ENCODE measurements around the gene PRPH2.

PRPH2 gene, protein sequence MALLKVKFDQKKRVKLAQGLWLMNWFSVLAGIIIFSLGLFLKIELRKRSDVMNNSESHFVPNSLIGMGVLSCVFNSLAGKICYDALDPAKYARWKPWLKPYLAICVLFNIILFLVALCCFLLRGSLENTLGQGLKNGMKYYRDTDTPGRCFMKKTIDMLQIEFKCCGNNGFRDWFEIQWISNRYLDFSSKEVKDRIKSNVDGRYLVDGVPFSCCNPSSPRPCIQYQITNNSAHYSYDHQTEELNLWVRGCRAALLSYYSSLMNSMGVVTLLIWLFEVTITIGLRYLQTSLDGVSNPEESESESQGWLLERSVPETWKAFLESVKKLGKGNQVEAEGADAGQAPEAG

DNA sequence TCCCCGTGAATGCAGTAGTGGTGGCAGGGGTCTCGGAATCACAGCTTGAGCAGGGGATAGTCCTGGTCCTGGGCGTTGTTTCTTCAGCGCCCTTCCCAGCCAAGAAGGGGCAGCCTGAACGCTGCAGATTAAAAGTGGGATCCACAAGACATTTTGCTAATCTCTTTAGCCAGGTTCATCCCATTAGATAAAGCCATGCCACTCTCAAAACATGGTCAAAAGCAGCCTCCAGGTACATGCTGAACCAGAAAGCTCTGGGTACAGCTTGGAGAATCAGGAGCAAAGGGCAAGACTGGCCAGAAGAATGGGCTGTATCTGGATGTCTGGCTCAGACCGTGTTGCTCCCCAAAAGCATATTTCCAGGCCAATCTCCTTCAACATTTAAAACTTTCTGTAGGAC, at the start of gene PRPH2:
PRPH2 (minus strand) TSS at position 101 of the 400 bp plus-strand sequence. CDS start 263 bp downstream, outside the sequence.
- no peak for TF ChIP-seq POLR2A (IDR thresholded peaks at IDR 0.05; ENCODE audit: low read depth, low read length)
- FAIRE-seq (no peak), DNase-seq (ENCODE audit: insufficient read length, low spot score) (no peak)

DNA sequence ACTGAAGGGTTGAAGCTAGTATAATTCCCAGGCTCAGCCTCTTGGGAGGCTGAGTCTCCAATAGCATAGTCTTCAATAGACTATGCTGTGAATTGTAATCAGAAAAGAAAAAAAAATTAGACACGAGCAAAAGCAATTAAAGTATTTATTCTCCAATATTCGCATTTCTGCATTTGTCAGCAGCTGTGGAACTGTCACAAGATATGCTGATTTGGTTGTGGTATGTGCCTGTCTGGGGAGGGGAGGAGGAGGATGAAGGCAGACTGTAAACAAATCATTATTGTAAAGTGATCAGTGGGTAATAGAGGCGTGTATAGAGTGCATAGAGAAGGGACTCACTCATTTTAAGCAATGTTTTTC, 49.3 kb upstream of the PRPH2 start:
- DNase-seq (ENCODE audit: insufficient read length, low spot score) = no peak
- no peak for FAIRE-seq
- no peak for TF ChIP-seq POLR2A (IDR thresholded peaks at IDR 0.05; ENCODE audit: low read depth, low read length)

DNA sequence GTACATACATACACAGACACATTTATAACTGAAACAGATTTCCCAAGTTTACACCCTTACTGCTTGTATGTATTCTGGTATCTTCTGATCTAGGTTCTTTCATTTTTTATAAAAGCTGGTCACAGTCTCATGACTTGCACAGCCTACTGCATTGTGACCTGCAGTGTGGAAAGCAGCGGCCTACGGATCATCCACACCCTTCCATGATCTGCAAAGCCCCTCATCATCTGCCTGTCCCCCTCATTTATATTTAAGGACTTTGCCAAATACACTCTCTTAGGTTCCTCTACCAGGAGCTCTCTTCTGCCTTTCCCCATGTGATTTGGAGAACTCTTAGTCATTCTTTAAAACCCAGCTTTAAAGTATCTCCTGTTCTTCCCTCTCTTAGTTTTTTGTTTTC, 47.4 kb upstream of the PRPH2 start:
- TF ChIP-seq POLR2A (IDR thresholded peaks at IDR 0.05; ENCODE audit: low read depth, low read length) = no peak
- DNase-seq (ENCODE audit: insufficient read length, low spot score) = no peak
- FAIRE-seq = no peak

DNA sequence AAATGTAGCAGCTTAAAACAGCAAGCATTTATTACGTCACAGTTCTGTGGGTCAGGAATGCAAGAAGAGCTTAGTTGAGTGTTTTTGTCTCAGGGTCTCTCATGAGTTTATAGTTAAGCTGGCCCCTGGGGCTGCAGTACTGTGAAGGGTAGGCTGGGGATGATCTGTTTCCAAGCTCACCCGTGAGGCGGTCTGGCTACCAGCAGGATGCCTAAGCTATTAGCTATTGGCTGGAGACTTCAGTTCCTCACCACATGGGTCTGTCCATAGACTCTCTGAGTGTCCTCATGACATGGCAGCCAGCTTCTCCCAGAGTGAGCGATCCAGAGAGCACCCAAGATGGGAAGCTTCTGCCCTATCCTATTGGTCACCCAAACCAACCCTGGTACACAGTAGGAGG, 46.7 kb upstream of the PRPH2 start:
- FAIRE-seq = no peak
- TF ChIP-seq POLR2A (IDR thresholded peaks at IDR 0.05; ENCODE audit: low read depth, low read length) = no peak
- DNase-seq (ENCODE audit: insufficient read length, low spot score) = no peak

DNA sequence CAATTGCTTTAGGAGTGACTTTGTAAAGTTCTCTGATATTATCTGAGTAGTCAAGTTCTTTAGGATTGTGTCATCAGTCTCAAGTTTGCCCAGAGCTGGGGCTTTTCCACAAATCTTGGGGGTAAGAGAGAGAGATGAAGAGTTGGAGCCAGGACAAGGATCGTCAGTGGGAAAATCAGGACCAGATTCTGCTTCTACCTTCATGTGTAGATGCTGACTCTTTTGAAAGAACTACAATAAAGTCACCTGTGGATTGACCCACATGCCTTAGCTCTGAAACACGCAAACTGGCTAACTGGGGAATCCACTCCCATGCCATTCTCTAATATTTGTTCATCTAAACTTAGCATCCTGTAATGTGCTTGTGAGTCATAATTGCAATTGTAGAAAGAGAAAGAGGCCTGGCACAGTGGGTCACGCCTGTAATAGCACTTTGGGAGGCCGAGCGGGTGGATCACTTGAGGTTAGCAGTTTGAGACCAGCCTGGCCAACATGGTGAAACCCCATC, 43.8 kb upstream of the PRPH2 start:
- FAIRE-seq (peak; percentile 78), DNase-seq (ENCODE audit: insufficient read length, low spot score) (no peak)
- no peak for TF ChIP-seq POLR2A (IDR thresholded peaks at IDR 0.05; ENCODE audit: low read depth, low read length)

DNA sequence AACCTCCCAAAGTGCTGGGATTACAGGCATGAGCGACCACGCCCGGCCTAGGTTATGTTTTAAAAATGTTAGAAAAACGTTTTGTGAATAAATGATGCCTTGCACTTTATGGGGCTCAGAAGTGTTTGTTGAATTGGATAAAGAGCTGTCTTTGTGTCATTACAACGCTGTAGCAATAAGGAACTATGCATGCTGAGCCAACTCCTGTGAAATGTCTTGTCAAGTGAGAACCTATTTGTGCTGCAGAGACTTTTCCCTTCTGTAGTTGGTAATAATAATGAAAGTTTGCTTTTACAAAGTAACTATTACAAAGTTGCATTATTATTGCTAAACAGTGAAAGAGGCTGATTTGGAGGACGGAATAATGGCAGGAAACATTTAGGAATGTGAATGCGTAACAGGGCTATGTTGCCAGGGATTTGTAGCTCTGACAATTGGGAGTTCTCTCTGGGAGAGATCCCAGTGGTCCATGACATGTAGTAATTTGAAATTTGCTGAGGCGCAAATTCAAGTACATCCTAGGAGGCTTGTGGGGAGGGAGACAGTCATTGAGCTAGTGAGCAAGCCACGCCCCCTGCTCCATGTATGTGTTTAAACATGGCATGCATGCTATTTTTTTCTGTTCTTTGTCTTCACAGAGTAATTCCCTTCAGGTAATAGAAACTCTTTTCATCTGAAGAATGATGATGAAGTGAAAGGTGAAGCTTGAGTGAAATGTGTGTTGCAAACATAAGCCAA, 42.7 kb upstream of the PRPH2 start:
- DNase-seq (ENCODE audit: insufficient read length, low spot score) (no peak), FAIRE-seq (no peak)
- no peak for TF ChIP-seq POLR2A (IDR thresholded peaks at IDR 0.05; ENCODE audit: low read depth, low read length)

DNA sequence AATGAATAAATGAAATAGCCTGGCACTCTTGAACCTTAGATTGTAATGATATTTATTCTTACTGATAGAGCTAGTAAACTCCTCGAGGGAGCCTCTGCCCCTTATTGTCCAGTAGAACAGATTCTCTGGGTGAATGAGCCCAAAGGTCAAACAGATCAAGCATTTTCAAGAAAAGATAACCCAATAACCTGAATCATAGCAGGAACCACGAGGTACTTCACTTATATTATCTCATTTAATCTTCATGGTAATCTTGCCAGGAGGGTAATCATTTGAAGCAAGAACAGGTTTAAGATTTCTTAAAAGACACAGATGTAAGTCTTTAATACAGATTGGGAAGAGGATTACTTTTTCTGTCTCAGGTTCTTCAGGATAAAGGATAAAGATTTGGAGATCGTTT, 40.6 kb upstream of the PRPH2 start:
- DNase-seq (ENCODE audit: insufficient read length, low spot score) (no peak), FAIRE-seq (no peak)
- TF ChIP-seq POLR2A (IDR thresholded peaks at IDR 0.05; ENCODE audit: low read depth, low read length) = no peak

DNA sequence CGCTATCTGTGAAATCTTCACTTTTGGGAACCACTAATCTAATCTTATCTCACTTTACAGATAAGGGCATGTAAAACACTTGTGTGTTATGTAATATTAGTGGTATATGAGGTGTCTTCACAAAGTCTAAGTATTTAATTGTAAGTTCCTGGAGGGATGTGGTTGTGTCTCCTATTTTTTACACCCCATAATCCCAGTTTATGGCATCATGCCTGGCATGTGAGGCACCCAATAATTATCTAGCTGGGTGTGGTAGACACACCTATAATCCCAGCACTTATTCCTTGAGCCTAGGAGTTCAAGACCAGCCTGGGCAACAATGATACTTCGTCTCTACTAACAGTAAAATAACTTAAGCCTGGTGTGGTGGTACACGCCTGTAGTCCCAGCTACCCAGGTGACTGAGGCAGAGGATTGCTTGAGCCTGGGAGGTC, 40.0 kb upstream of the PRPH2 start:
- no peak for FAIRE-seq
- no peak for TF ChIP-seq POLR2A (IDR thresholded peaks at IDR 0.05; ENCODE audit: low read depth, low read length)
- DNase-seq (ENCODE audit: insufficient read length, low spot score) = no peak

DNA sequence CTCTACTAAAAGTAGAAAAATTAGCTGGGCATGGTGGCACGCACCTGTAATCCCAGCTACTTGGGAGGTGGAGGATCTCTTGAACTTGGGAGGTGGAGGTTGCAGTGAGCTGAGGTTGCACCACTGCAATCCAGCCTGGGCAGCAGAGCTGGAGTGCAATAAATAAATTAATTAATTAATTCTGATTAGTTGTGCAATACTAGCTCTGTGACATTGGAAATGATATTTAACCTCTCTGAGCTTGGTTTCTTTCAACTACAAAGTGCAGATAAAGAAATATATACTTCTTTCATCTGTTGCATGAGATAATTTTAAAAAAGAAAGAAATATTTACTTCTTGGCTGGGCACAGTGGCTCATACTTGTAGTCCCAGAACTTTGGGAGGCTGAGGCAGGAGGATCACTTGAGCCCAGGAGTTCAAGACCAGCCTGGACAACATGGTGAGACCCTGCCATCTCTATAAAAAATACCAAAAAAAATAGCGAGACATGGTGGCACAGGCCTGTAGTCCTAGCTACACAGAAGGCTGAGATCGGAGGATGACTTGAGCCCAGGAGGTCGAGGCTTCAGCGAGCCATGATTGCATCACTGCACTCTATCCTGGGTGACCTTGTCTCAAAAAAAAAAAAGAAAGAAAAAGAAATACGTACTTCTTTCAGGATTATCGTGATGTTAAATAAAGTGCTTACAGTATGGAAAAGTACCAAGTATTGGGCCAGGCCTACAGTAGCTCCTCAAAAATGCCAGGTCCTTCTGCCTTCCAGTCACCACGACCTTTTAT, 39.1 kb upstream of the PRPH2 start:
- TF ChIP-seq POLR2A (IDR thresholded peaks at IDR 0.05; ENCODE audit: low read depth, low read length) = no peak
- FAIRE-seq = no peak
- DNase-seq (ENCODE audit: insufficient read length, low spot score) = no peak

DNA sequence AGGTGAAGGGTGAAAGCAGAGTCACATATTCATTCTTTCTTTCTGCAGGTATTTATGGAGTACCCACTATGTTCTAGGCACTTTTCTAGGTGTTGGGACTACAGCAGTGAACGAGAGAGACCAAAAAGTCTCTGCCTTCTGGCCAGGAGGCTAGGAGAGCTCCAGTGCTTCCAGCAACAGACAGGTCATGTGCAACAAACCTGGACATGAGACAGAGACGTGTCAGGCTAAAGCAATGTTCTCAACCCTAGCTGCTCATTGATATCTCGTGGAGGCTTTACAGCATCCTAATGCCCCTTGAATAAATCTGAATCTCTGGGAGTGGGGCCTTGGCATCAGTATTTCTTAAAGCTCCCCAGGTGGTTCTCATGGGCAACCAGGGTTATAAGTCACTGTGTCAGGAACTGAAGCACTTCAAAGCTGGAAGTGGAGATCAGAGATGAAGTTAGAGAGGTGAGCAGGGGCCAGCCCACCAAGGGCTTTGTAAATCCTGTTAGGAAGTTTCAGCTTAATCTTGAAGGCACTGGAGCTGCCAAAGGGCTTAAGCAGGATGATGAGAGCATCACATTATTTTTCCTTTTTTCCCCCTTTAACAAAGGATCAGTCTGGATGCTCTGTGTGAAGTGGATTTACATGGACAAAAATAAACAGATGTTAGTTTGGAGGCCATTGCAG, 36.5 kb upstream of the PRPH2 start:
- no peak for TF ChIP-seq POLR2A (IDR thresholded peaks at IDR 0.05; ENCODE audit: low read depth, low read length)
- FAIRE-seq = no peak
- no peak for DNase-seq (ENCODE audit: insufficient read length, low spot score)

DNA sequence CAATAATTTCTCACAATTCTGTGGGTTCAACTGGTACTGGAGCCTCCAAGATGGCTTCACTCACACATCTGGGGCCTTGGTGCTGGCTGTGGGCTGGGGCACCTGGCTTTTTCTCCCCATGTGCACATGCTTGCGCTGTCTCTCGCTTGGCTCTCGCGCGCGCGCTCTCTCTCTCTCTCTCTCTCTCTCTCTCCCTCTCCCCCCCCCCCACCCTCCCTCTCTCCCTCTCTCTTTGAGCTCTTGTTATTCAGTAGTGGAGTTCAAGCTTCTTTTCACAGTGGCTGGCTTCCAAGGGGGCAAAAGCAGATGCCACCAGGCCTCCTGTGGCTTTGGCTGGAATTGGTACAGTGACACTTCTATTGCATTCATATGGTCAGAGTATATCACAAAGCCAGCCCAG, 34.3 kb upstream of the PRPH2 start:
- no peak for FAIRE-seq

DNA sequence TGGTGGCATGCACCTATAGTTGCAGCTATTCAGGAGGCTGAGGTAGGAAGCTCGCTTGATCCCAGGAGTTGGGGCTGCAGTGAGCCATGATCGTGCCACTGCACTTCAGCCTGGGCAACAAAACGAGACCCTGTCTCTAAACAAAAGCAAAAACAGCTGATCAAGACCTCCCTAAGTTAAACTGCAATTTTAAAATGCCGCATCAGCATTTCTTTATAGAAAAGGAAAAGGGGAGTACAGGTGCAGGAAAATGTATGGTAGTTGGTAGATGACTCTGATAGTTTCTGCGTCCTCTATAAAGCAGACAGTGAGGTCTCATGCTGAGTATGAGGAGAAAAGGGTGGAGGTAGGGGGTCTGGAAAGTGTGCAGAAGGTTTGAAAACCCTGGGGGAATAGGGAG, 32.4 kb upstream of the PRPH2 start:
- no peak for TF ChIP-seq POLR2A (IDR thresholded peaks at IDR 0.05; ENCODE audit: low read depth, low read length)
- FAIRE-seq = no peak
- DNase-seq (ENCODE audit: insufficient read length, low spot score) = no peak

More for the DNA sequence above, 34.3 kb upstream of the PRPH2 start:
- DNase-seq (ENCODE audit: insufficient read length, low spot score) = no peak
- TF ChIP-seq POLR2A (IDR thresholded peaks at IDR 0.05; ENCODE audit: low read depth, low read length) = no peak

DNA sequence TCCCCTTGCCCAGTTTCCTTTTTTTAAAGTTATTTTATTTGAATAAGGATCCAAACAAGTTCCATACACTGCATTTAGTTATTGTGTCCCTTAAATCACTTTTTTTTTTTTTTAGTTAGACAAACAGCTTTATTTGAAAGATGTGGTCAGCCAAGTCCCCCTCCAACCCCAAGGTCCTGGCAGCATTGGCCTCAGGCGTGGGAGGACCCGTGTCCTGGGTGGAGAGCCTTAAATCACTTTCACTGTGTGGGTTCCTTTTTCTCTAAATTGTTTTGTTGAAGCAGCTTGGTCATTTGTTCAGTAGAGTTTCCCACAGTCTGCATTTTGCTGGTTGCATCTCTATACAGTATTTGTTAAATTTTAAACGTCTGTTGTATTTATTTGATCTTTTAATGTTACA, 28.7 kb upstream of the PRPH2 start:
- TF ChIP-seq POLR2A (IDR thresholded peaks at IDR 0.05; ENCODE audit: low read depth, low read length) = no peak

More for the DNA sequence above, 28.7 kb upstream of the PRPH2 start:
- no peak for FAIRE-seq
- DNase-seq (ENCODE audit: insufficient read length, low spot score) = no peak

Measured in H54 (cell line).